Measurements from ENCODE around the gene CSPG5.

DNA sequence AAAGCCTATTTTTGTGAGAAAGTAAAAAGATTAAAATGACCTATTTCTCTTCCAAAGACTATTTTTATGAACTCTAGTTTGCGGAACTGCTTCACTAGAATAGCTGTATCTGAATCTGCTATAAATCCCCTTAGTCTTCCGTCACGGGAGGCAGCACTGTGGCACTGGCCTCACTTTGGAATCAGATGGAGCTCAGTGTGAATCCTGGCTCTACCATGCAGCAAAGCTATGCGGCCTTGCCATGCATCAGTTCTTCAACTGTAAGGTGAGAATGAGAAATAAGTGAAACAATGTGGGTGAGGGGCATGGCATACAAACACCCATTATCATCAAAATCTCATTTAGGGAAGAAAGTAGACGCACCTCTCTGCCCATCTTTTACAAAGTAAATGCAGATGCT lies 27.5 kb upstream of the CSPG5 start:
- TF ChIP-seq, protein P1, sequence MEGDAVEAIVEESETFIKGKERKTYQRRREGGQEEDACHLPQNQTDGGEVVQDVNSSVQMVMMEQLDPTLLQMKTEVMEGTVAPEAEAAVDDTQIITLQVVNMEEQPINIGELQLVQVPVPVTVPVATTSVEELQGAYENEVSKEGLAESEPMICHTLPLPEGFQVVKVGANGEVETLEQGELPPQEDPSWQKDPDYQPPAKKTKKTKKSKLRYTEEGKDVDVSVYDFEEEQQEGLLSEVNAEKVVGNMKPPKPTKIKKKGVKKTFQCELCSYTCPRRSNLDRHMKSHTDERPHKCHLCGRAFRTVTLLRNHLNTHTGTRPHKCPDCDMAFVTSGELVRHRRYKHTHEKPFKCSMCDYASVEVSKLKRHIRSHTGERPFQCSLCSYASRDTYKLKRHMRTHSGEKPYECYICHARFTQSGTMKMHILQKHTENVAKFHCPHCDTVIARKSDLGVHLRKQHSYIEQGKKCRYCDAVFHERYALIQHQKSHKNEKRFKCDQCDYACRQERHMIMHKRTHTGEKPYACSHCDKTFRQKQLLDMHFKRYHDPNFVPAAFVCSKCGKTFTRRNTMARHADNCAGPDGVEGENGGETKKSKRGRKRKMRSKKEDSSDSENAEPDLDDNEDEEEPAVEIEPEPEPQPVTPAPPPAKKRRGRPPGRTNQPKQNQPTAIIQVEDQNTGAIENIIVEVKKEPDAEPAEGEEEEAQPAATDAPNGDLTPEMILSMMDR (IDR thresholded peaks at IDR 0.05): no peak
- no peak for TF ChIP-seq POLR2A (IDR thresholded peaks at IDR 0.05)

All from heart left ventricle (tissue), 13 donors.